Hindlimb muscle (tissue), 1 donor: Measurements from ENCODE around the gene ARID3B. TPM values are rescaled to one million over a fixed set of nuclear protein-coding genes. Genes with fewer than 3 reads are reported as not detected.

Experiments
- DNase-seq: peaks from one replicate; pipeline ENCODE4 v3.0.0-alpha.2; 2013
- polyA plus RNA-seq: library from polyadenylated mRNA; unstranded; fragments of 120-200 nt; gene quantifications from one replicate; pipeline ENCODE4 v1.2.1, GENCODE V29; 2013; ENCODE audit not compliant: insufficient read length

Gene ARID3B
- polyA plus RNA-seq, 1 donor: 5.6 TPM

DNA sequence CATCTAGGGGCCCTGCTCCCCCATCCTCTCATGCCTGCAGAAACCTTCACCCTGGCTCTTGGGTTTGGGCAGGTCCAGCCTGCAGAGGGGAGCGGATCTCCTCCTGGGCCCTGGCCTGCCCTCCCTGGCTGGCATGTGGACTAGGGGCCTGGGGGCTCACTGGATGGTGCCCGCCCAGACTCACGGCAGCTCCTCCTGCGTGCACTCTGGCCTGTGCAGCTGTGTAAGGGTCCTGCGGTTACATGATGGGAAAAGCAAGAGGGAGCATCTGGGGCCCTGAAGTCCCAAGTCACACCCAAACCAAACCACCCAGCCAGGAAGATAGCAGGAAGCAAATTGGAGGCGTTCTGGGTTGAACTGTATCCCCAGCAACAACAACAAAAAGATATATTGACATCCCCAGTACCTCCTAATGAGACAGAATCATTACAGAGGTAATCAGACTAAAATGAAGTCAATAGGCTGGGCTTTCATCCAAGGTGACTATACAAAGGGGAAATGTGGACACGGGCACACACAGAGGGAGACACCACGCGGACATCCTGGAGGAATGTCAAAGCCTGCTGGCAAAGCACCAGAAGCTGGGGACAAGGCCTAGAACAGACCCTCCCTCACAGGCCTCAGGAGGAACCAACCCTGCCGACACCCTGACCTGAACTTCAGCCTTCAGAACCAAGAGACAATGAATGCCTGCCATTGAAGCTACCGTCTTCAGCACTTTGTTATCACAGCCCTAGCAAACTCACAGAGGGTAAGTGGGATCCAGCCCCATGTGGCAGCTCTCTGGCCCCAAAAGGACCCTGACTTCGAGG lies 64.2 kb downstream of the ARID3B start:
- no peak for DNase-seq

DNA sequence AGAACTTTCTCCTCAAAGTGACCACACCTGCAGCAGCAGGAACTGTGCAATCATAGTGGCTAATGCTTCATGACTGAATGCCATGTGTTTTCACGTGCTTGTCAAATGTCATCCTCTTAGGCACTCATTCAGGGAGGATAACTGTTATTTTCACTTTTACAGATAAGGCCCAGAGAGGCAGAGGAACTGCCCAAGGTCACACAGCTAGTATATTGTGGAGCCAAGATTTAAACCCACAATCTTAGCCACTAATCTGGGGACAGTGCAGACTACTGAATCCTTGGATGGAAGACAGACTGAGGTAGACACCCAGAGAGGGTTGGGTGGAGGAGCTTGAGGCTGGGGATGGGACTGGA lies 64.8 kb downstream of the ARID3B start:
- DNase-seq: no peak

DNA sequence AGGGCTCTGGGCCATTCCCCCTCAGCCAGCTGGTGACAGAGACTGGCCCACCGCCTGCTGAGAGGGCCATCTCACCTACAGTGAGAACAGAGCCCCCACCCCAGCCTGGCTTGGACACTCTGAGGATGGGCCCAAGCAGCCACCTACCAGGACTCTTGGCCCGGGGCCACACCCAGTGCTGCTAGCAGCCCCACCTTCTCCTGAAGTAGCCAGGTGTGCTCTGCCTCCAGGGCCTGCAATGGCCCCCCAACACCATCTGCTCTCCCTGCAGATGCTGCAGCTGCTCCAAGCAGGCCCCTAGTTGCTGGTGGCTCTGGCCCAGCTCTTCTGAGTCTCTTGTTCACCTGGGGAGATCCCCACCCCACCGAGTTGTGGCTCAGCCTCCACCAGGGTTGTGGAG lies 67.8 kb downstream of the ARID3B start:
- DNase-seq: no peak

DNA sequence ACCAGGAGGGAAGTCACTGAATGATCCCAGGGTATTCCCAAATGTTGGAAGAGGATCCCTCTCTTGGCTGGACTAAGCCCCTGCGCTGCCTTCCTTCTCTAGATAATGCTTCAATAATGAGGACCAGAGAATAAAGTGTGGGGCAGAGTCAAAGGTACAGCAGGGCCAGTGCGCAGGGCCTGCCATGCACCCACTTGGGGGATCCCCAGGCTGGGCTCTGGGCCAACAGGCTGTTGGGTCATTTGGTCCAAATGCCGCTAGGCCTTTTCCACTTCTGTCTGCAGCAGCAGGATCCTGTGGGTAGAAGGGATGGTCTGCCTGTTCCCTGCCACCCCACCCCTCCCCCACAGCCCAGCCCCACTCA lies 68.9 kb downstream of the ARID3B start:
- no peak for DNase-seq

DNA sequence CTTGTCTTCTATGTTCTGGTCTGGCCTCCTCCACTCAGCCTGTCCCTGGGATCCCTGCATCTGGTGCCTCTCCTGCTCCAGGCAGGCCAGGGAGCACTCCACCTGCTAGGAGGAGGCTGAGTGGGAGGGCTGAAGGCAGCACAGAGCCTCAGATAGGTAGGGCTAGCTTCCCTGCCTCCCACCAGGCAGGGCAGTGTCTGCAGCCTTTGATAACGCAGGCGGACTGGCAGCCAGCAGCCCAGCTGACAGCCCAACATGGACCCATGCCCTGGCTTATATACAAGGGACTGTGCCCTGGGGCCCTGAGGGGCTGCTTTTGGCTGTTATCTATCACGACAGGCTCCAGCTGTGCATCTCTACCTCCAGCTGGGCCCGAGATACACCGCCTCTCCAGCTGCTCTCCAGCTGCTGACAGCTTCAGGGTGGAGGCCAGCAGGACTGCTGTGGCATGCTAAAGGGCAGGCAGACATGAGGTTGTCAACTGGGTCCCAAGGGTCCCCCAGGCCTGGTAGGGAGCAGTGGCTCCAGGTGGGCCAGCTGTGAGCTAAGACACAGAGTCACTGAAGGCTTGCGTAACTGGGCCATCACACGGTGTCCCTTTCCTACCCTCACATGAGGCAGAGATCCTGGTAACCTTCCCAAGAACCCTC lies 69.4 kb downstream of the ARID3B start:
- DNase-seq: peak; percentile 42

DNA sequence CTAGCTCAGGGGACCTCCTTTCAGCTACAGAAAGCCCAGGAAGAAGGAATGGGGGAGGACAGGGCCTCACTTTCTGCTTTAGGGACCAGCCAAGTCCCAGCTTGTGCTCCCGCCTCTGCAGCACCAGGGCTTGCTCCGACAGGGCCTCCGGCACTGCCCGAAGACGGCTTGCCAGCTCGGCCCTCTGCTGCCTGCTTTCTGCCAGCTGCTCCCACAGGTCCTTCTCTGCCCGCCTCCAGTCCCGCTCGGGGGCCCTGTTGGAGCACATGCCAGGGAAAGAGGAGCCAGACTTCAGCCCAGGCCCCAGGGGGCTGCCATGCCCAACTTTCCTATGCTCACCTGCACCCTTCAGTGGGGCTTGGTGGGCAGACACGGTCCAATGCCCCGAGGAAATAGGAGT lies 70.3 kb downstream of the ARID3B start:
- no peak for DNase-seq

DNA sequence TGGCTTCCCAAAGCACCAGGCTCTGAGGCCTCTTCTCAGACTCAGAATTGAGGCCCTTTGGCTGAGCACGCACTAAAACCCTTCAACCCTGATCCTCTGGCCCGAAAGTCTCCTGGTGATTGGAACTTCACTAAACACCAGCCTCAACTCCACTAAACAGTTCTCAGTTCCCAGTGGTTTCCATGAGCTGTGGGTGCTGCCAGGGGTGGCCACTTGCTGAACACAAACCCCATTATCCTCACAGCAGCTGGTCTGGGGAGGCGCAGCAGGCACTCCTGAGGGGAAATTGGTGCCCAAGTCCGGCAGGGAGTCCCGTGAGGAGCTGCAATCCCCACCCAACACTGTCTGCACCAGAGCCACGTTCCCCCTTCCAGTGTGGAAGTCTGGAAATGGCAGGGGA lies 70.8 kb downstream of the ARID3B start:
- no peak for DNase-seq

DNA sequence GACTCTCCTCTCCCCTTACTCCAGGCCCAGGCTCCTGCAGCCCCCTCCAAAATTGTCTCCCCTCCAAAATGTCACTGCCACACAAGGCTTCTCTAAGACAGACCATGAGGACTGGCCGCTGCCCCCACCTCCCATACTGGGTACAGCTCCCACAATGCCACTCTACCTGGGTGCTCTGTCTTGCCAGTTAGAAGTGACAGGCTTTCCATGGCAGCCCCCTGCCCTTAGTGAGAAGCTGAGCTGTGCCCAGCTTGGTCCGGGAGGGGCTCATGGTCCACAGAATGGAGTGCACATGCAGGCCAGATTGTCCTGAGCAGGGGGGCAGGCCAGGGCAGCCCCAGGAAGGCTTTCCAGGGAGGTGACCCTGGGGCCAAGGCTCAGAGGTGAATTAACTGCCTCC lies 71.7 kb downstream of the ARID3B start:
- no peak for DNase-seq

DNA sequence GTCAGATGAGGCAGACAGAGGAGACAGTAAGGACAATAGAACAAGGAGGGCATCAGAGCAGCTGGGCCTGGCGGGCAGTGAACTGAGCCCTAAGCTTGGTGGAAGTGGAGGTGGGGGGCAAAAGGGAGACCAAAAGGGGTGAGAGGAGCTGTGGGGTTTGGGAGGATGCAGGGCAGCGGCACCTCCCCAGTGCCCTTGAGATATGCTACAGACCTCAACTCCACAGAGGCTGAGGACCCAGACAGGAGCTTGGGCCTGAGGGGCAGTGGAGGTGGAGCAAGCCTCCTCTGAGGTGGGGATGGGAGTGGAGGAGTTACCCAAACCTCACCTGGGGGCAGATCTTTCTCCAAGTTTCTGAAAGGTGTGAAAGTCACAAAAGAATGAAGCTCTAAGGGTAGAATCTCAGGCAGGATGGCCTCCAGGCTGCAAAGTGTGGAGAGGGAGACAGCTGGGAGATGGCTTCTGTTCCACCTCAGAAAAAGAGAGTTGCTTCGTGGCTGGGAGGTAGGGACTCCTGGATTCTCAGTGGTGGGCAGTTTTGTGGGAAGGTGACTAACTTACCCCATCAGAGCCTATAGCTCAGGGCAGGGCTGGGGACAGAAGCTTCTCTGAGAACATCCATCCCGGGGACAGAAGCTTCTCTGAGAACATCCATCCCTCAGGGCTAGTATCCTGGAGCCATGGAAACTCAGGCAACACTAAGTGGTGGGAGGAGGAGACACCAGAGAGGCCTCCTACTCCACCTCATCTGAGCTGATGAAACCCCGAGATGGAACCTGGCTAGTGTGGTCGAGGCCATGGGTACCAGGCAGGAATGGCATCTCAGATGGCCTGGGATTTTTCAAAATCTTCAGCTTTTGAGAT lies 72.3 kb downstream of the ARID3B start:
- no peak for DNase-seq

DNA sequence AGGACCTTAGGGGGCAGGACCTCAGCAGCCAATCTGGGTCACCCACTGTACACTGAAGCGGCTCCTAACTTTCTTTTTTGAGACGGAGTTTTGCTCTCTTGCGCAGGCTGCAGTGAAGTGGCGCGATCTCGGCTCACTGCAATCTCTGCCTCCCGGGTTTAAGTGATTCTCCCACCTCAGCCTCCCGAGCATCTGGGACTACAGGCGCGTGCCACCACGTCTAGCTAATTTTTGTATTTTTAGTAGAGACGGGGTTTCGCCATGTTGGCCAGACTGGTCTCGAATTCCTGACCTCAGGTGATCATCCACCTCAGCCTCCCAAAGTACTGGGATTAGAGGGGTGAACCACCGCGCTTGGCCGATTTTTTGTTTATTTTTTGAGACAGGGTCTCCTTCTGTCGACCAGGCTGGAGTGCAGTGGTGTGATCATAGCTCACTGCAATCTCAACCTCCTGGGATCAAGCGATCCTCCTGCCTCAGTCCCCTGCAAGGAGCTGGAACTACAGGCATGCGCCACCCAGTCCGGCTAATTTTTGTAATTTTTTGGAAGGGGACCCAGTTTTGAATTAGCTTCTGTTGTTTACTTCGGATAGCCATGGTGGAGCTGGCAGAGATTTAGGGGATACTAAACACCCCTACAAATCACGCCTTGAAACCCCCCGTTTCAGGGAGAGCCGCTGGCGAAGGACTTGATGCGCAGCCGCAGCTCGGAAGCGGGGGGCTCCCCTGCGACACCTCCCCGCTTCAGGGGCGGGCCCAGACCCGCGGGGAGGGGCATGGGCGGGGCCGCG lies 73.1 kb downstream of the ARID3B start:
- DNase-seq: no peak

DNA sequence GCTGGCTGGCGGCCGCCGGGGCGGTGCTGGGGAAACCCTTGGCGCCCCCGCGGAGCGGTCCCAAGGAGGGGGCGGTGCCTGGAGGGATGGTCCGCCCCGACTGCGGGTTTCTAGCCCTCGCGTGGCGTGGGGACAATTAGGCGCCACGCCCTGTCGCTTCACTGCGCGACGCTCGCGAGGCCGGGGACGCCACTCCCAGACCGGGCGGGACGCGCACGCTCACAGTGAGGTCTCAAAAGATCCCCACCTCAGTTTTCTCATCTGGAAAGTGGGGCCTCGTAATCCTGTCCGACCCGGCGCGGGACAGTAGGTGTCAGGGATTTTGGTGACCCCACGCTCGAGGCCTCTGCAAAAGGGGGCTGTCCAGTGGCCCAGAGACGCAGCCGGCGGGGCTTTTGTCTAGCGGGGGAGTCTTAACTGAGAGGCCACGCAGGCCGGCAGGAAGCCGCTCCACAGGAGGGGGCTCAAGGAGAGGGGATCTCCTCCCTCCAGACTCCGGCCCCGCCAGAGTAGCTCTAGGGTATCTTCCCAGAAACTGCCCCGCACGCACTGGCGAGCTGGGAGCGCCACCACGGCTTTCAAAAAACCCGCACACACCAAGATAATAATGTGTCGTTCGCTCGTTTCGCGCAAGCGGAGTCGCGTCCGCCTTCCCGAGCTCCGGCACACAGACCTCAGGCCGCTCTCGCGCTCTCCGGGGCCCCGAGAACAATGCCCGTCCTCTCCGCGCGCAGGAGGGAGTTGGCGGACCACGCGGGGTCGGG lies 73.9 kb downstream of the ARID3B start:
- DNase-seq: peak; percentile 92

DNA sequence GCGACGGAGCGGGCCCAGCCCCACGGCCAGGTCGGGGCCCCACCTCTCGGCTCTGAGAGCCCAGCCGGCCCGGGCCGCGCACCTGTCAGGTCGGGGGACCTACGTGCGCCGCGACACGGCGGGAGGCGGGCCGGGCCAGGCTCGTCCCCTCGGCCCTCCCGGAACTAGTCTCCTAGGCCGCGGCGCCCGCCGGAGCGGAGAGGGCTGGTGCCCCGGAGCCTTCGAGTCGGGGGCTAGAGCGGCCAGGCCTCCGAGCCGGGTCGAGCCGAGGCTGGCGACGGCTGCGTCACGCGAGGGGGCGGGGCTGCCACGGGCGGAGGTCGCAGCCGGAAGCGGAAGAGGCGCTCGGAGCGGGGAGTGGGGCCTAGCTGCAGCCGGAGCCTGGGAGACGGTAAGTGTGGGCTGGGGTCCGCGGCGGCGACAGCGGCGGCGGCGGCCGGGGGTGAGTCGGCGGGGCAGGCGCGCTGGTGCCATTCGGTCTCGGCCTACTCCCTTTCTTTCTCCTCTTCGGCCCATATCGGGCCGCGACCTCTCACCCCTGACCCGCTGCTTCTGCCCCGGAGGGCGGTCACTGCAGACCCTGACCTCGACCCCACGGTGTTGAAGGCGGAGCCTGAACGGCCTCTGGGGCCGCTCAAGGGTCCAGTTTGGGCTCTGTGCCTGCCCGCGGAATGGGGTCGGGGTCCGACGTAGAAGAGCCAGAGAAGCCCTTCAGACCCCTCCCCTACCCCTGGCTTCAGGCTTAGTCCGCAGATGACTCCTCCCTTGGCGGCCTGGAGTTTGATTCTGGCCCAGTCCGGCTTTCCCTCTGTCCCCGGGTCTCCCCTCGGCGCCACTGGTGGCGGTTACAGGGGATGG lies 74.7 kb downstream of the ARID3B start, which contains the start of gene CLK3:
Gene CLK3 (plus strand): TSS at position 329 of the 858 bp plus-strand sequence. CDS start 3,361 bp downstream, outside the sequence.
- DNase-seq: peak; percentile 95

DNA sequence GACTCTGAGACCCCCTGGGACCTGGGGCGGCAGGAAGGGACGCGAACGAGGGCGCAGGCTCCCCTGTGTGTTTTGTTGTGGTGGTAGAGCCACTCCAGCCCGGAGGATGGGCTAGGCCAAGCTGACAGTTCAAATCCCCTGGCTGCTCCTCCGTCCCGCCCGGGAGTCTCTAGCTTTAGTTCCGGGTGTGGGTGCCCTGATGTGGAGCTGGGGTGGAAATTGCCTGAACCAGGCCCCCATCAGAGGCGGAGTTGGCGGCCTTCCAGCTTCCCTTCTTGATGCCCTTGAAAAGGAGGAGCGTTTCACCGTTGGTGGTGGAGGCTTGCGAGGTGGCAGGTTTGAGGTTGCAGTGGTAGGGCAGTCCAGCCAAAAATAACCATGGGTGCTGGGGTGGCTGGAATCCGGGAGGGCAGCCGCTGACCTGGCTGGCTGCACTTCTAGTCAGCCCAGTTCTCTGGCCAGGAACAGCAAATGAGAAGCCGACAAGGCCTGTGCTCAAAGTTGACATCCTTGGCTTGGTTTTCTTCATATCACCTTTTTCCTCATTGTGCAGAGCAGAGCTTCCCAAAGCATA lies 75.4 kb downstream of the ARID3B start:
- peak; percentile 46 for DNase-seq

DNA sequence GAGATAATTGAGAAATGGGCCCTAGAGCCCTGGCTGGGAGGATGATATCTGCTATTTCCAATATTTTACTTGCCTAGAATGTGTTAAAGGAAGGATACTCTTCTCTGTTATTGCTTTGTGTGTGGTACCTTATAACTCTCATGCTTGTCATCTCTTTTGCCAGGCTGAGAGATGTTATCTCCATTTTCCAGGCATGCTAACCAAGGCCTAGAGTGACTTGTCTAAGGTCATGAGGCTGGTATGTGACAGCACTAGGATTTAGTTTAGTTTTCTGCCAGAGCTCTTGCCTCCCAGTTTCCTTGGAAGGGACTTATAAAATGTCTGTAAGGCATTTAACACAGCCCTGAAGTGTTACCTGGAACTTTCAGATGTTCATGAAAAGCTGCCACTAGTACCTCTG lies 76.0 kb downstream of the ARID3B start:
- DNase-seq: no peak

DNA sequence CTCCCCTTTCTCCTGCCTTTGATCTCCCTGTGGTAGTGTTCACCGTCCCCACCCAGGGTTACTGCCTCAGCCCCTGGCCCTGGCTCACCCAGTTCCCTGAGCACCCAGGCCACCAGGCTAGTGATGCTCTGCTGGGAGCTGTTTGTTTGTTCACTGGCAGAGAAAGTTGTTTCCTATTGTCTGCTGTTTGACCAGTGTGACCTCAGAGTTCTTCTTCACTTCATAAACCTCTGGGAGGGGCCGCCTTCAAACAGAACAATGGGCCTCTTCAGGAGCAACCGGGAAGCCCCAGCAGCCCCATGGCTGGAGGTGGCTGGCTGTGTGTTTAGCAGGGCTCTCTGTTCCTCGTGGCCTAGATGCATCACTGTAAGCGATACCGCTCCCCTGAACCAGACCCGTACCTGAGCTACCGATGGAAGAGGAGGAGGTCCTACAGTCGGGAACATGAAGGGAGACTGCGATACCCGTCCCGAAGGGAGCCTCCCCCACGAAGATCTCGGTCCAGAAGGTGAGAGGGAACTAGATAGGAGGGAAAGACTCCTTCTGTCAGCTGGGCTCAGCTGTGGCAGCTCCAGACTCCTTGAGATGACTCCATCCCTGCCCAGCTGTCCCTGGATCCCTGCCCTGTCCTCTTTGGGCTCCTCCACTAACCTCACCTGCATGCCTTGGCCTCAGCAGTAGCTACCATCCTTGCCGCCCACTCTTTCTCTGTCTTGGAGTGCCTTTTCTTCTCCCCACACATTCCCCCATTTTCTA lies 78.0 kb downstream of the ARID3B start:
- no peak for DNase-seq

DNA sequence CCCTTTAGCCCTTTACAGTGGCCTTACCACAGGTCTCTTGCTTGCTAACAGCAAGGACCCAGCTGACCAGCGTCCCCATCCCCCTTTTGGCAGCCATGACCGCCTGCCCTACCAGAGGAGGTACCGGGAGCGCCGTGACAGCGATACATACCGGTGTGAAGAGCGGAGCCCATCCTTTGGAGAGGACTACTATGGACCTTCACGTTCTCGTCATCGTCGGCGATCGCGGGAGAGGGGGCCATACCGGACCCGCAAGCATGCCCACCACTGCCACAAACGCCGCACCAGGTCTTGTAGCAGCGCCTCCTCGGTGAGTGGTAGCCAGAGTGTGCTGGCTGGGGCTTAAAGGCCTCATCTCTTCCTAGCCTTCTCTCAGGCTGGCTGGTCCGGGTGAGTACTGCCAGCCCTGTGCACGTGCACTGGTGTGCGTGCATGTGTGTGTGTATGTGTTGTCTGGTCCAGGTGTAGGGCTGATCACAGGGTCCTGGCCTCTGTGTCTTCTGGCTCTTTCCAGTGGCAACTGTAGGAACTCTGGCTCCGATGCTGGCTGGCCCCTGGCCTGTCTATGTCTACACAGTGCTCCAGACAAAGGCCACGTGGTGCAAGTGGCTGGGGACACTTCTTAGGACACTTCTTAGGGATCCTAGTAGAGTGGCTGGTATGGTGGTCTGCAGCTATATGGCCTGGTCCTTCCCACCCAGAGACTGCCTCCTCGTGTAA lies 79.1 kb downstream of the ARID3B start:
- DNase-seq: no peak

DNA sequence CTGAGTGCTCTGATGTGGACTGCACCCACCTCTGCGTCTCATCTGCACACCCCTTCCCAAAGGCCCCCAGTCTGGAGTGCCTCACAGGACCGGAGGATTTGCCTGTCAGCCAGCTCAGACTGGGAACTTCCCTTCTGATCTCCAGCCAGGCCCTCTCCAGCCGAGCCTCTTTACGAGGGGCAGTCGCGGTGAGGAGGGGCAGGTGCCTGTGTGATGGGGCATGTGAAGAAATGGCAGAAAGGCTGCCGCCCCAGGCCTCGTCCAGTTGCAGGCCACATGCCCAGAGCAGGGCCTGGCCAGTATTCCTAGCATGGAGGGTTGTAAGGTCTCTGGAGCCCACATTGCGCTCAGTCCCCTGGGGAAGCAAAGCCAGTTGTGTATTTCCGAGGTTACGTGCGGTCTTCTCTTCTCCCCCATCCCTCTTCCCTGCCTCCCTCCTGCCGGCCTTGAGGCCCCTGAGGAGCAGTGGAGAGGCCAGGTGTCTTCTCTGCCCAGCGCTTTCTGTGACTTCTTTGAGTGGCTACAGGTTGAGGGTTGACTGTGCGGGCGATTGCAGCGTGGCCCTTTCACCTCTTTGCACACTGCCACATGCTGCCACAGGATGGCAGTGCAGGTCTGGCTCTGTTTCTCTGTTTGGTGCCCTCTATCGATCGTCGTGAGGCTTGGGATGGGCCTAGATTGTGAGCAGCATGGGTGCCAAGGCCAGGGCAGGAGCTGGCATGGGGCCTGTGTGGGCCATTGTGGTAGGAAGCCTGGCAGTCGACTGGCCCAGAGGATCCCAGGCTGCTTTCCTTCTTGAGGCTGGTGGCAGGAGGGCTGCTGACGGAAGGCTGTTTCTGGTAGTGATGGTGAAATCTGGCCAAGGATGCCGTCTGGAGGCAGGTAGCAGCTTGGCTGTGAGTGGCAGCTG lies 79.9 kb downstream of the ARID3B start:
- no peak for DNase-seq

DNA sequence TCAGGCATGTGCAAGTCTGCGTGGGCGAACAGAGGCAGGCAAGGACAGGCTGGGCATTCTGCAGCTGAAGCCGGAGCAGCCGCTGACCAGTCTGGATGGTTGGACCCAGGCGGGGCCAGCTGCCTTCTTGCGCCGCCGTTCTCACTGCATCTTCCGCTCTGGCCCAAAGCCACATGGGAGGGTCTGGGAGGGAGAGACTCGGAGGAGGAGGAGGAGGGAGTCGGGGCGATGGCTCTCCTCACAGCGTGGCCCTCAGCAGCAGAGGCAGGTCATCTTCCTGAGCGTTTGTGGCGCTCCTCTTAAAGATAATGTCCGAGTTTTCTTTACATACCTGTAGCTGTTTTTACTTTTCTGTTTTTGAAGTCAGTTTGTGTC lies 80.5 kb downstream of the ARID3B start:
- no peak for DNase-seq
